H9 (cell line): ENCODE results near the gene TEX52. TPM values are rescaled to one million over a fixed set of nuclear protein-coding genes. Genes with fewer than 3 reads are reported as not detected.

Source experiments
- DNase-seq: peaks from one replicate; pipeline ENCODE4 v3.0.0-alpha.2; 2017
- H2AFZ ChIP-seq: one replicate; pipeline ENCODE4 v1.6.1; 2013; ENCODE audit warnings: mild to moderate bottlenecking, low read length, control low read depth, moderate library complexity
- H2AK5ac ChIP-seq: 2 replicates; pipeline ENCODE4 v1.6.1; 2013; ENCODE audit warnings: low read length, control low read depth, mixed read lengths; ENCODE audit not compliant: insufficient read length
- H2BK120ac ChIP-seq: one replicate; pipeline ENCODE4 v1.6.1; 2013; ENCODE audit warnings: low read depth, mild to moderate bottlenecking, low read length, control low read depth, inconsistent platforms; ENCODE audit not compliant: poor library complexity, severe bottlenecking
- H2BK12ac ChIP-seq: 2 replicates; pipeline ENCODE4 v1.6.1; 2013; ENCODE audit warnings: low read length, control low read depth, mixed read lengths, low read depth; ENCODE audit not compliant: insufficient read length
- H2BK15ac ChIP-seq: 2 replicates; pipeline ENCODE4 v1.6.1; 2013; ENCODE audit warnings: low read depth, low read length, control low read depth
- H2BK20ac ChIP-seq: one replicate; pipeline ENCODE4 v1.6.1; 2013; ENCODE audit warnings: low read depth, mild to moderate bottlenecking, low read length, control low read depth, inconsistent platforms; ENCODE audit not compliant: poor library complexity, severe bottlenecking
- H2BK5ac ChIP-seq: 2 replicates; pipeline ENCODE4 v1.6.1; 2013; ENCODE audit warnings: low read length, control low read depth, mixed read lengths; ENCODE audit not compliant: insufficient read length
- H3K14ac ChIP-seq: 2 replicates; pipeline ENCODE4 v1.6.1; 2013; ENCODE audit warnings: low read length, control low read depth; ENCODE audit not compliant: insufficient read depth
- H3K18ac ChIP-seq: 2 replicates; pipeline ENCODE4 v1.6.1; 2013; ENCODE audit warnings: low read depth, mild to moderate bottlenecking, mixed read lengths, low read length, control low read depth; ENCODE audit not compliant: insufficient read length
- H3K23ac ChIP-seq: 2 replicates; pipeline ENCODE4 v1.6.1; 2013; ENCODE audit warnings: low read length, control low read depth, mixed read lengths, low read depth; ENCODE audit not compliant: insufficient read length
- H3K23me2 ChIP-seq: 2 replicates; pipeline ENCODE4 v1.6.1; 2013; ENCODE audit warnings: low read depth, mild to moderate bottlenecking, mixed read lengths, low read length, control low read depth; ENCODE audit not compliant: insufficient read length, poor library complexity, severe bottlenecking
- H3K27ac ChIP-seq: 2 replicates; pipeline ENCODE4 v1.5.1; 2013; ENCODE audit warnings: low read length, control low read depth, mixed read lengths, low read depth; ENCODE audit not compliant: insufficient read length
- H3K27me3 ChIP-seq: 2 replicates; pipeline ENCODE4 v1.6.1; 2013; ENCODE audit warnings: low read length, control low read depth, inconsistent platforms; ENCODE audit not compliant: insufficient read depth
- H3K4ac ChIP-seq: 2 replicates; pipeline ENCODE4 v1.6.1; 2013; ENCODE audit warnings: low read depth, mild to moderate bottlenecking, control low read depth, inconsistent platforms, low read length, moderate library complexity
- H3K4me1 ChIP-seq: 2 replicates; pipeline ENCODE4 v1.6.1; 2013; ENCODE audit warnings: low read length, control low read depth, inconsistent platforms; ENCODE audit not compliant: insufficient read depth
- H3K4me2 ChIP-seq: 2 replicates; pipeline ENCODE4 v1.6.1; 2013; ENCODE audit warnings: low read length, control low read depth, mixed read lengths; ENCODE audit not compliant: insufficient read length, insufficient read depth
- H3K56ac ChIP-seq: 2 replicates; pipeline ENCODE4 v1.6.1; 2013; ENCODE audit warnings: low read depth, mild to moderate bottlenecking, mixed read lengths, low read length, control low read depth; ENCODE audit not compliant: insufficient read length
- H3K79me1 ChIP-seq: 2 replicates; pipeline ENCODE4 v1.6.1; 2013; ENCODE audit warnings: low read depth, mild to moderate bottlenecking, moderate library complexity, low read length, control low read depth, inconsistent platforms; ENCODE audit not compliant: insufficient read depth, poor library complexity, severe bottlenecking
- H3K79me2 ChIP-seq: 2 replicates; pipeline ENCODE4 v1.6.1; 2013; ENCODE audit warnings: low read length, control low read depth, inconsistent platforms; ENCODE audit not compliant: insufficient read depth
- H3K9ac ChIP-seq: 2 replicates; pipeline ENCODE4 v1.6.1; 2013; ENCODE audit warnings: low read length, control low read depth, mixed read lengths; ENCODE audit not compliant: insufficient read length; ENCODE audit errors: extremely low read depth
- H3K9me3 ChIP-seq: one replicate; pipeline ENCODE4 v1.6.1; 2013; ENCODE audit warnings: low read depth, low read length, inconsistent platforms; ENCODE audit not compliant: control insufficient read depth
- H3T11ph ChIP-seq: one replicate; pipeline ENCODE4 v1.6.1; 2013; ENCODE audit warnings: mild to moderate bottlenecking, low read length, control low read depth, inconsistent platforms
- H4K20me1 ChIP-seq: one replicate; pipeline ENCODE4 v1.6.1; 2013; ENCODE audit not compliant: control insufficient read depth, insufficient read length, insufficient read depth
- H4K5ac ChIP-seq: 2 replicates; pipeline ENCODE4 v1.6.1; 2013; ENCODE audit warnings: low read depth, mild to moderate bottlenecking, mixed read lengths, low read length, control low read depth; ENCODE audit not compliant: insufficient read length
- H4K8ac ChIP-seq: replicated peaks from 2 replicates; pipeline ENCODE4 v1.6.1; 2013; ENCODE audit warnings: low read length, control low read depth, mixed read lengths, low read depth; ENCODE audit not compliant: insufficient read length
- H4K91ac ChIP-seq: 2 replicates; pipeline ENCODE4 v1.6.1; 2013; ENCODE audit warnings: low read depth, mild to moderate bottlenecking, moderate library complexity, mixed read lengths, low read length, control low read depth; ENCODE audit not compliant: insufficient read length
- H3K27ac Mint-ChIP-seq, 3 experiments: 2 replicates in 2 of 3; 3 replicates in 1 of 3; pipeline ENCODE4 v1.8.0; 2020 to 2021; ENCODE audit warnings: mixed read lengths in 3 of 3, mild to moderate bottlenecking in 1 of 3, moderate library complexity in 1 of 3
- H3K27me3 Mint-ChIP-seq: 2 replicates; pipeline ENCODE4 v1.8.0; 2021; ENCODE audit warnings: low read depth, mild to moderate bottlenecking, moderate library complexity, mixed read lengths
- H3K36me3 Mint-ChIP-seq, 3 experiments: 2 replicates in 2 of 3; 3 replicates in 1 of 3; pipeline ENCODE4 v1.8.0; 2020 to 2021; ENCODE audit warnings: low read depth in 3 of 3, mixed read lengths in 3 of 3; ENCODE audit not compliant: insufficient read depth in 1 of 3
- H3K4me1 Mint-ChIP-seq, 2 experiments: 2 replicates each; pipeline ENCODE4 v1.8.0; 2020; ENCODE audit warnings: mixed read lengths in 2 of 2
- H3K4me3 Mint-ChIP-seq, 2 experiments: 2 replicates in 1 of 2; 3 replicates in 1 of 2; pipeline ENCODE4 v1.8.0; 2020 to 2021; ENCODE audit warnings: mild to moderate bottlenecking in 2 of 2, mixed read lengths in 2 of 2, moderate library complexity in 1 of 2
- H3K9me3 Mint-ChIP-seq, 2 experiments: 2 replicates in 1 of 2; 3 replicates in 1 of 2; pipeline ENCODE4 v1.8.0; 2020; ENCODE audit warnings: mild to moderate bottlenecking in 2 of 2, mixed read lengths in 2 of 2, moderate library complexity in 1 of 2
- CTCF ChIP-seq: fragments of 200-600 bp; sonication (generic); conservative IDR thresholded peaks from 3 replicates; pipeline ENCODE4 v1.8.0; 2021; ENCODE audit warnings: antibody characterized with exemption, mild to moderate bottlenecking
- WGBS: extraction: QIAGEN DNeasy Blood & Tissue Kit; methylation state at CpG from one replicate; pipeline ENCODE4 v1.1.7; 2013; ENCODE audit warnings: missing lambda C conversion rate, low lambda C conversion rate, mixed read lengths; ENCODE audit not compliant: insufficient read length; ENCODE audit errors: extremely low coverage; 5-methylcytosine and 5-hydroxymethylcytosine counted together
- total RNA-seq: library from RNA; stranded (reverse); gene quantifications from 2 replicates; pipeline ENCODE4 v1.2.1, GENCODE V29; 2021

TEX52 gene
- total RNA-seq, 1 experiment from 2014 or later = 0.20 TPM

- no peak overlapping the region for H2AK5ac ChIP-seq
- H3K4ac ChIP-seq = no peak overlapping the region
- H3K36me3 Mint-ChIP-seq = peaks cover 1 to 10% (median 9%) of the 10 kb centered on the region in 3 experiments; a peak in 3 of 7 replicates
- no peaks in the 10 kb centered on the region for H3K23me2 ChIP-seq
- no peak overlapping the region for H3T11ph ChIP-seq
- H2BK120ac ChIP-seq = no peak overlapping the region
- H4K8ac ChIP-seq = no peak overlapping the region
- H4K91ac ChIP-seq = no peak overlapping the region
- H3K27ac Mint-ChIP-seq = no peak overlapping the region
- H3K9me3 Mint-ChIP-seq = no peaks in the 10 kb centered on the region
- H3K27ac ChIP-seq = no peak overlapping the region
- H3K56ac ChIP-seq = no peak overlapping the region
- WGBS = no CpG with 5 or more reads among the region's 9 CpGs
- no peak overlapping the region for H2BK15ac ChIP-seq
- H3K4me1 ChIP-seq = no peaks in the 10 kb centered on the region
- no peaks in the 10 kb centered on the region for H3K27me3 Mint-ChIP-seq
- H4K20me1 ChIP-seq = no peaks in the 10 kb centered on the region
- no peak overlapping the region for H3K4me3 Mint-ChIP-seq
- H3K79me2 ChIP-seq = no peaks in the 10 kb centered on the region
- H3K18ac ChIP-seq = no peak overlapping the region
- no peak overlapping the region for H3K4me2 ChIP-seq
- no peaks in the 10 kb centered on the region for H3K9me3 ChIP-seq
- no peaks in the 10 kb centered on the region for H3K27me3 ChIP-seq
- H4K5ac ChIP-seq = no peak overlapping the region
- TF ChIP-seq CTCF = no peak
- H3K9ac ChIP-seq = no peak overlapping the region
- no peak overlapping the region for H3K23ac ChIP-seq
- H2AFZ ChIP-seq = no peak overlapping the region
- no peak overlapping the region for H2BK12ac ChIP-seq
- DNase-seq = no peak
- no peak overlapping the region for H2BK20ac ChIP-seq
- peaks cover 10 to 11% of the 10 kb centered on the region in 2 experiments for H3K4me1 Mint-ChIP-seq
- no peak overlapping the region for H3K14ac ChIP-seq
- no peaks in the 10 kb centered on the region for H3K79me1 ChIP-seq
- H2BK5ac ChIP-seq = no peak overlapping the region
These were observed 15.7 kb downstream of the TEX52 start for GRCh38 chr12:2841056-2841650.
